Stimulated activated CD8-positive, alpha-beta memory T cell treated with anti-CD3 and anti-CD28 coated beads, Interleukin-15, amount 100 ng/mL, for 48 hours (primary cell): ENCODE results near the gene RHBDL1.

Source experiments
- DNase-seq, 2 donors: peaks; one replicate each; pipeline ENCODE4 v3.0.0-alpha.2; 2020; ENCODE audit warnings: low read depth in 2 of 2

RHBDL1 gene

GRCh38 chr16:672851-673250, 2.6 kb upstream of the RHBDL1 start:
- no peak for DNase-seq

- no peak for DNase-seq
Measured at GRCh38 chr16:673399-673991, 2.0 kb upstream of the RHBDL1 start.

- DNase-seq = no peak
Measured at GRCh38 chr16:674214-674881, 1.1 kb upstream of the RHBDL1 start.

- no peak for DNase-seq
Measured at GRCh38 chr16:675884-676564, 553 bp downstream of the RHBDL1 start.

GRCh38 chr16:676565-676902, 1.1 kb downstream of the RHBDL1 start:
- no peak for DNase-seq

GRCh38 chr16:676913-677312, 1.4 kb downstream of the RHBDL1 start:
- no peak for DNase-seq

- no peak for DNase-seq
Measured at GRCh38 chr16:677316-678190, 2.1 kb downstream of the RHBDL1 start.

- DNase-seq = no peak
Measured at GRCh38 chr16:678209-678857, 2.9 kb downstream of the RHBDL1 start.

- peak; percentile 49 for DNase-seq
Measured at GRCh38 chr16:678858-679813, 3.7 kb downstream of the RHBDL1 start.

- DNase-seq = peak; percentile 79 to 86
Measured at GRCh38 chr16:679814-680624, 4.5 kb downstream of the RHBDL1 start, which contains the start of gene STUB1. TSS of gene STUB1 (plus strand) at chr16:680410. CDS start at chr16:680526, 116 bp downstream.

- no peak for DNase-seq
Measured at GRCh38 chr16:680625-680945, 5.1 kb downstream of the RHBDL1 start.

- DNase-seq = no peak
Measured at GRCh38 chr16:680967-681745, 5.7 kb downstream of the RHBDL1 start.

- no peak for DNase-seq
Measured at GRCh38 chr16:681746-682427, 6.4 kb downstream of the RHBDL1 start.

- no peak for DNase-seq
Measured at GRCh38 chr16:682493-683395, 7.3 kb downstream of the RHBDL1 start.

GRCh38 chr16:683396-684070, 8.1 kb downstream of the RHBDL1 start:
- no peak for DNase-seq

- DNase-seq = peak; percentile 98
Measured at GRCh38 chr16:684071-684794, 8.8 kb downstream of the RHBDL1 start, which contains the start of gene JMJD8. TSS of gene JMJD8 (minus strand) at chr16:684334. CDS start at chr16:684319, 15 bp downstream.
